H9 (cell line): ENCODE measurements around the gene SH3RF3. TPM values are rescaled to one million over a fixed set of nuclear protein-coding genes. Genes with fewer than 3 reads are reported as not detected.

ENCODE experiments used
- DNase-seq: peaks from one replicate; pipeline ENCODE4 v3.0.0-alpha.2; 2017
- H2AFZ ChIP-seq: one replicate; pipeline ENCODE4 v1.6.1; 2013; ENCODE audit warnings: mild to moderate bottlenecking, low read length, control low read depth, moderate library complexity
- H2AK5ac ChIP-seq: 2 replicates; pipeline ENCODE4 v1.6.1; 2013; ENCODE audit warnings: low read length, control low read depth, mixed read lengths; ENCODE audit not compliant: insufficient read length
- H2BK120ac ChIP-seq: one replicate; pipeline ENCODE4 v1.6.1; 2013; ENCODE audit warnings: low read depth, mild to moderate bottlenecking, low read length, control low read depth, inconsistent platforms; ENCODE audit not compliant: poor library complexity, severe bottlenecking
- H2BK12ac ChIP-seq: 2 replicates; pipeline ENCODE4 v1.6.1; 2013; ENCODE audit warnings: low read length, control low read depth, mixed read lengths, low read depth; ENCODE audit not compliant: insufficient read length
- H2BK15ac ChIP-seq: 2 replicates; pipeline ENCODE4 v1.6.1; 2013; ENCODE audit warnings: low read depth, low read length, control low read depth
- H2BK20ac ChIP-seq: one replicate; pipeline ENCODE4 v1.6.1; 2013; ENCODE audit warnings: low read depth, mild to moderate bottlenecking, low read length, control low read depth, inconsistent platforms; ENCODE audit not compliant: poor library complexity, severe bottlenecking
- H2BK5ac ChIP-seq: 2 replicates; pipeline ENCODE4 v1.6.1; 2013; ENCODE audit warnings: low read length, control low read depth, mixed read lengths; ENCODE audit not compliant: insufficient read length
- H3K14ac ChIP-seq: 2 replicates; pipeline ENCODE4 v1.6.1; 2013; ENCODE audit warnings: low read length, control low read depth; ENCODE audit not compliant: insufficient read depth
- H3K18ac ChIP-seq: 2 replicates; pipeline ENCODE4 v1.6.1; 2013; ENCODE audit warnings: low read depth, mild to moderate bottlenecking, mixed read lengths, low read length, control low read depth; ENCODE audit not compliant: insufficient read length
- H3K23ac ChIP-seq: 2 replicates; pipeline ENCODE4 v1.6.1; 2013; ENCODE audit warnings: low read length, control low read depth, mixed read lengths, low read depth; ENCODE audit not compliant: insufficient read length
- H3K23me2 ChIP-seq: 2 replicates; pipeline ENCODE4 v1.6.1; 2013; ENCODE audit warnings: low read depth, mild to moderate bottlenecking, mixed read lengths, low read length, control low read depth; ENCODE audit not compliant: insufficient read length, poor library complexity, severe bottlenecking
- H3K27ac ChIP-seq: 2 replicates; pipeline ENCODE4 v1.5.1; 2013; ENCODE audit warnings: low read length, control low read depth, mixed read lengths, low read depth; ENCODE audit not compliant: insufficient read length
- H3K27me3 ChIP-seq: 2 replicates; pipeline ENCODE4 v1.6.1; 2013; ENCODE audit warnings: low read length, control low read depth, inconsistent platforms; ENCODE audit not compliant: insufficient read depth
- H3K4ac ChIP-seq: 2 replicates; pipeline ENCODE4 v1.6.1; 2013; ENCODE audit warnings: low read depth, mild to moderate bottlenecking, control low read depth, inconsistent platforms, low read length, moderate library complexity
- H3K4me1 ChIP-seq: 2 replicates; pipeline ENCODE4 v1.6.1; 2013; ENCODE audit warnings: low read length, control low read depth, inconsistent platforms; ENCODE audit not compliant: insufficient read depth
- H3K4me2 ChIP-seq: 2 replicates; pipeline ENCODE4 v1.6.1; 2013; ENCODE audit warnings: low read length, control low read depth, mixed read lengths; ENCODE audit not compliant: insufficient read length, insufficient read depth
- H3K56ac ChIP-seq: 2 replicates; pipeline ENCODE4 v1.6.1; 2013; ENCODE audit warnings: low read depth, mild to moderate bottlenecking, mixed read lengths, low read length, control low read depth; ENCODE audit not compliant: insufficient read length
- H3K79me1 ChIP-seq: 2 replicates; pipeline ENCODE4 v1.6.1; 2013; ENCODE audit warnings: low read depth, mild to moderate bottlenecking, moderate library complexity, low read length, control low read depth, inconsistent platforms; ENCODE audit not compliant: insufficient read depth, poor library complexity, severe bottlenecking
- H3K79me2 ChIP-seq: 2 replicates; pipeline ENCODE4 v1.6.1; 2013; ENCODE audit warnings: low read length, control low read depth, inconsistent platforms; ENCODE audit not compliant: insufficient read depth
- H3K9ac ChIP-seq: 2 replicates; pipeline ENCODE4 v1.6.1; 2013; ENCODE audit warnings: low read length, control low read depth, mixed read lengths; ENCODE audit not compliant: insufficient read length; ENCODE audit errors: extremely low read depth
- H3K9me3 ChIP-seq: one replicate; pipeline ENCODE4 v1.6.1; 2013; ENCODE audit warnings: low read depth, low read length, inconsistent platforms; ENCODE audit not compliant: control insufficient read depth
- H3T11ph ChIP-seq: one replicate; pipeline ENCODE4 v1.6.1; 2013; ENCODE audit warnings: mild to moderate bottlenecking, low read length, control low read depth, inconsistent platforms
- H4K20me1 ChIP-seq: one replicate; pipeline ENCODE4 v1.6.1; 2013; ENCODE audit not compliant: control insufficient read depth, insufficient read length, insufficient read depth
- H4K5ac ChIP-seq: 2 replicates; pipeline ENCODE4 v1.6.1; 2013; ENCODE audit warnings: low read depth, mild to moderate bottlenecking, mixed read lengths, low read length, control low read depth; ENCODE audit not compliant: insufficient read length
- H4K8ac ChIP-seq: replicated peaks from 2 replicates; pipeline ENCODE4 v1.6.1; 2013; ENCODE audit warnings: low read length, control low read depth, mixed read lengths, low read depth; ENCODE audit not compliant: insufficient read length
- H4K91ac ChIP-seq: 2 replicates; pipeline ENCODE4 v1.6.1; 2013; ENCODE audit warnings: low read depth, mild to moderate bottlenecking, moderate library complexity, mixed read lengths, low read length, control low read depth; ENCODE audit not compliant: insufficient read length
- H3K27ac Mint-ChIP-seq, 3 experiments: 2 replicates in 2 of 3; 3 replicates in 1 of 3; pipeline ENCODE4 v1.8.0; 2020 to 2021; ENCODE audit warnings: mixed read lengths in 3 of 3, mild to moderate bottlenecking in 1 of 3, moderate library complexity in 1 of 3
- H3K27me3 Mint-ChIP-seq: 2 replicates; pipeline ENCODE4 v1.8.0; 2021; ENCODE audit warnings: low read depth, mild to moderate bottlenecking, moderate library complexity, mixed read lengths
- H3K36me3 Mint-ChIP-seq, 3 experiments: 2 replicates in 2 of 3; 3 replicates in 1 of 3; pipeline ENCODE4 v1.8.0; 2020 to 2021; ENCODE audit warnings: low read depth in 3 of 3, mixed read lengths in 3 of 3; ENCODE audit not compliant: insufficient read depth in 1 of 3
- H3K4me1 Mint-ChIP-seq, 2 experiments: 2 replicates each; pipeline ENCODE4 v1.8.0; 2020; ENCODE audit warnings: mixed read lengths in 2 of 2
- H3K4me3 Mint-ChIP-seq, 2 experiments: 2 replicates in 1 of 2; 3 replicates in 1 of 2; pipeline ENCODE4 v1.8.0; 2020 to 2021; ENCODE audit warnings: mild to moderate bottlenecking in 2 of 2, mixed read lengths in 2 of 2, moderate library complexity in 1 of 2
- H3K9me3 Mint-ChIP-seq, 2 experiments: 2 replicates in 1 of 2; 3 replicates in 1 of 2; pipeline ENCODE4 v1.8.0; 2020; ENCODE audit warnings: mild to moderate bottlenecking in 2 of 2, mixed read lengths in 2 of 2, moderate library complexity in 1 of 2
- WGBS: extraction: QIAGEN DNeasy Blood & Tissue Kit; methylation state at CpG from one replicate; pipeline ENCODE4 v1.1.7; 2013; ENCODE audit warnings: missing lambda C conversion rate, low lambda C conversion rate, mixed read lengths; ENCODE audit not compliant: insufficient read length; ENCODE audit errors: extremely low coverage; 5-methylcytosine and 5-hydroxymethylcytosine counted together
- total RNA-seq: library from RNA; stranded (reverse); gene quantifications from 2 replicates; pipeline ENCODE4 v1.2.1, GENCODE V29; 2021
- TF ChIP-seq, protein P1 (sequence below): fragments of 200-600 bp; sonication (generic); conservative IDR thresholded peaks from 3 replicates; pipeline ENCODE4 v1.8.0; 2021; ENCODE audit warnings: antibody characterized with exemption, mild to moderate bottlenecking

The SH3RF3 gene
- total RNA-seq, 1 experiment from 2014 or later: 0.46 TPM

DNA sequence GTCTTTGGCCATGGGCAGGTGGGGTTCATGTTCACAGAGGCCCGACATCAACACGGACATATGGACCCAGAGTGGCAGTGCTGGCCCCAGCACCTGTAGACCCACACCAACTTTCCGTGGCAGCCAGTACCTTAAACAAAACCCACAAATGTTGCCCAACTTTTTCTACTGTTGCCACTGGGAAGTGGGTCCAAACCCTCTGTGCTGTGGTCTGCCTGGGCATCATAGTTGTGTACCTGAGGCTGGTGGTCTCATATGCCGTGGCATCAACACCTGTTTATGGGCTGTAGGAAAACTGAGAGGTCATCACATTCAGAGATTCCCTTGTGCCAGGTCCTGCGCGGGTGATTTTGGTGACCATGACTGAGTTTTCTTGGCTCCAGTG, 79.9 kb downstream of the SH3RF3 start:
- no peak overlapping the region for H3K56ac ChIP-seq
- H3K9me3 ChIP-seq: no peaks in the 10 kb centered on the region
- H4K20me1 ChIP-seq: no peaks in the 10 kb centered on the region
- no peak overlapping the region for H2AK5ac ChIP-seq
- no peak overlapping the region for H2BK120ac ChIP-seq
- H3K4me1 ChIP-seq: peaks cover 4% of the 10 kb centered on the region; the same call in 1 of the 2 replicates
- Mint-ChIP-seq H3K36me3 (no peaks in the 10 kb centered on the region), H3K27me3 (peaks cover 8% of the 10 kb centered on the region), H3K9me3 (no peaks in the 10 kb centered on the region), H3K4me3 (no peak overlapping the region), H3K27ac (no peak overlapping the region), H3K4me1 (peaks cover 18 to 31% of the 10 kb centered on the region in 2 experiments)
- H4K8ac ChIP-seq: no peak overlapping the region
- H2BK15ac ChIP-seq: no peak overlapping the region
- no peak overlapping the region for H3K4ac ChIP-seq
- no peaks in the 10 kb centered on the region for H3K27me3 ChIP-seq
- no peak overlapping the region for H3K14ac ChIP-seq
- no peak overlapping the region for H3K27ac ChIP-seq
- H2BK5ac ChIP-seq: no peak overlapping the region
- H3K79me2 ChIP-seq: no peaks in the 10 kb centered on the region
- H3K9ac ChIP-seq: no peak overlapping the region
- H3K79me1 ChIP-seq: no peaks in the 10 kb centered on the region
- WGBS: no CpG with 5 or more reads among the region's 6 CpGs
- no peak overlapping the region for H3K18ac ChIP-seq
- H2AFZ ChIP-seq: no peak overlapping the region
- no peak overlapping the region for H3K23ac ChIP-seq
- H3K23me2 ChIP-seq: peaks cover 2% of the 10 kb centered on the region
- no peak overlapping the region for H4K5ac ChIP-seq
- H4K91ac ChIP-seq: no peak overlapping the region
- no peak overlapping the region for H3K4me2 ChIP-seq
- no peak overlapping the region for H2BK12ac ChIP-seq
- no peak overlapping the region for H2BK20ac ChIP-seq
- no peak for DNase-seq
- TF ChIP-seq, protein P1, sequence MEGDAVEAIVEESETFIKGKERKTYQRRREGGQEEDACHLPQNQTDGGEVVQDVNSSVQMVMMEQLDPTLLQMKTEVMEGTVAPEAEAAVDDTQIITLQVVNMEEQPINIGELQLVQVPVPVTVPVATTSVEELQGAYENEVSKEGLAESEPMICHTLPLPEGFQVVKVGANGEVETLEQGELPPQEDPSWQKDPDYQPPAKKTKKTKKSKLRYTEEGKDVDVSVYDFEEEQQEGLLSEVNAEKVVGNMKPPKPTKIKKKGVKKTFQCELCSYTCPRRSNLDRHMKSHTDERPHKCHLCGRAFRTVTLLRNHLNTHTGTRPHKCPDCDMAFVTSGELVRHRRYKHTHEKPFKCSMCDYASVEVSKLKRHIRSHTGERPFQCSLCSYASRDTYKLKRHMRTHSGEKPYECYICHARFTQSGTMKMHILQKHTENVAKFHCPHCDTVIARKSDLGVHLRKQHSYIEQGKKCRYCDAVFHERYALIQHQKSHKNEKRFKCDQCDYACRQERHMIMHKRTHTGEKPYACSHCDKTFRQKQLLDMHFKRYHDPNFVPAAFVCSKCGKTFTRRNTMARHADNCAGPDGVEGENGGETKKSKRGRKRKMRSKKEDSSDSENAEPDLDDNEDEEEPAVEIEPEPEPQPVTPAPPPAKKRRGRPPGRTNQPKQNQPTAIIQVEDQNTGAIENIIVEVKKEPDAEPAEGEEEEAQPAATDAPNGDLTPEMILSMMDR: no peak
- H3T11ph ChIP-seq: no peak overlapping the region
